Natural killer cell (primary cell): ENCODE data around the gene PSMD11. TPM values are rescaled to one million over a fixed set of nuclear protein-coding genes. Genes with fewer than 3 reads are reported as not detected.

Experiments used
- ATAC-seq, 3 donors: fragments of 150-1000 bp in 2 of 3; fragments of 200-7000 bp in 1 of 3; cut with Tn5 transposase; 1 replicate in 1 of 3; 2 replicates in 2 of 3; pipeline ENCODE4 v1.10.0; 2021; ENCODE audit warnings: mild to moderate bottlenecking in 2 of 3, moderate library complexity in 2 of 3
- DNase-seq, 2 donors: peaks; one replicate each; pipeline versions ENCODE4 v3.0.0 to v3.0.0-alpha.2; 2013 to 2021; ENCODE audit warnings: mixed read lengths in 1 of 2
- H3K27ac ChIP-seq: one replicate; pipeline ENCODE4 v1.5.1; 2013; ENCODE audit warnings: mild to moderate bottlenecking, low read length
- H3K27me3 ChIP-seq: one replicate; pipeline ENCODE4 v1.6.1; 2013; ENCODE audit warnings: low read length; ENCODE audit not compliant: control insufficient read depth, insufficient read depth
- H3K36me3 ChIP-seq: one replicate; pipeline ENCODE4 v1.6.1; 2013; ENCODE audit warnings: low read length; ENCODE audit not compliant: control insufficient read depth, insufficient read depth
- H3K4me1 ChIP-seq: one replicate; pipeline ENCODE4 v1.6.1; 2013; ENCODE audit warnings: low read length; ENCODE audit not compliant: control insufficient read depth, insufficient read depth
- H3K4me3 ChIP-seq: one replicate; pipeline ENCODE4 v1.5.1; 2013; ENCODE audit warnings: low read length
- H3K9me3 ChIP-seq: one replicate; pipeline ENCODE4 v1.6.1; 2013; ENCODE audit warnings: low read length; ENCODE audit not compliant: control insufficient read depth, insufficient read depth
- H3K27ac Mint-ChIP-seq, 2 donors: one replicate each; pipeline ENCODE4 v1.8.0; 2022; ENCODE audit warnings: mild to moderate bottlenecking in 2 of 2, mixed read lengths in 2 of 2, moderate library complexity in 1 of 2
- H3K27me3 Mint-ChIP-seq, 2 donors: one replicate each; pipeline ENCODE4 v1.8.0; 2022; ENCODE audit warnings: low read depth in 2 of 2, mixed read lengths in 2 of 2
- H3K36me3 Mint-ChIP-seq: one replicate; pipeline ENCODE4 v1.8.0; 2022; ENCODE audit warnings: mixed read lengths
- H3K4me1 Mint-ChIP-seq, 2 donors: one replicate each; pipeline ENCODE4 v1.8.0; 2022; ENCODE audit warnings: mixed read lengths in 2 of 2
- H3K4me3 Mint-ChIP-seq: one replicate; pipeline ENCODE4 v1.8.0; 2022; ENCODE audit warnings: mild to moderate bottlenecking, moderate library complexity, mixed read lengths
- H3K9me3 Mint-ChIP-seq, 2 donors: one replicate each; pipeline ENCODE4 v1.8.0; 2022; ENCODE audit warnings: mixed read lengths in 2 of 2
- WGBS: methylation state at CpG from one replicate; pipeline ENCODE4 v1.1.7; 2013; ENCODE audit warnings: missing lambda C conversion rate; ENCODE audit not compliant: insufficient coverage; 5-methylcytosine and 5-hydroxymethylcytosine counted together
- intact Hi-C: fragments of 100-400 bp; cut with micrococcal nuclease; formaldehyde crosslinking; loops from one replicate; pipeline ENCODE4 v1.14.2; 2022
- total RNA-seq, 4 donors: library from RNA; stranded (reverse); fragments of 120-200 nt in 1 of 4; gene quantifications; one replicate each; pipeline versions ENCODE4 v1.2.3 to v1.2.4, GENCODE V29; 2013 to 2022
- TF ChIP-seq, protein P1 (sequence below): fragments of 200-600 bp; IDR thresholded peaks from one replicate; pipeline ENCODE4 v1.8.0; 2022; ENCODE audit warnings: antibody characterized with exemption

Gene PSMD11
- total RNA-seq, 3 donors from 2014 or later (not counting 1 experiment from before 2014, with no cell fraction given) = 83.4 to 108 (median 105) TPM

DNA sequence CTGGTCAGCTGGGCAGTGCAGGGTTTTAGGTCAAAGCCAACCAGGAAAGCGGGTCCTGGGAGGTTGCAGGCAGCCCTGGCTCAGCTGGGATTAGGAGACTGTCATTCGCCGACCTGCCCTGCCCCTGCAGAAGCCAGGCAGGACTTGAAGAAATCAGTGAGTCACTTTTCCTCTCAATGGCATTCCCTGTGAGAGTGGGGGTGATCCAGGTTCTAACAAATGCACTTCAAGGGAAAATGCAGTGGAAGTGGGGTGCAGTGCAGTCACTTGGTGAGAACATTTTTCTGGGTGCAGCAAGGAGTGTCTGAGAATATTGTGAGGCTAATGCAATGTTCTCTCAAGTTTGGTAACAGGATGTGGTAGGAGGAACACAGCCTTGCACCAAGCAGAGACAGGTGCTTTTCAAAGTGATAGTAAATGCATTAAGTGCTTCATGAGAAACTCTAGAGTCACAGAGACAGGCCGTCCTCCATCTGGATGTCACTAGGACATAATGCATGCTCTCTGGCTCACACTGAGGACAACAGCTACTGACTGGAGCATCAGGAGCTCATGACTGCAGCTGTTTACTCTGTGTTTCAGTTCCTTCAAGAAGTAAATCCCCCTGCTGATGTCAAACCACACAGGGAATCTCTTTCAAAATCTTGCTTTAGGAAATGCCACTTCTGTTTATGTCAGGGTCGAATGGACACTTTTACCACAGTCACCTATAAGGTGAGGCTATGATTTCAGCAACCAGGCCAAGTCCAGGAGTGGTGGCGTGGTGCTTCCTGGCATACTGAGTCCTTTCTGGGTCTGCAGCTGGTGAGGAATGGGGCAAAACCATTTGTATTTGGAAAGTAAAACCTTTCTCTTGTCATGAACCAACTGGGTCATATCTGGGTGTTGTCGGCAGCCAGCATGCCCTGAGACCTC is 59.2 kb downstream of the PSMD11 start:
- peaks cover 58% of the 10 kb centered on the region in 2 donors for H3K4me1 Mint-ChIP-seq
- 22% methylated on average over 7 of the region's 7 CpGs for WGBS

DNA sequence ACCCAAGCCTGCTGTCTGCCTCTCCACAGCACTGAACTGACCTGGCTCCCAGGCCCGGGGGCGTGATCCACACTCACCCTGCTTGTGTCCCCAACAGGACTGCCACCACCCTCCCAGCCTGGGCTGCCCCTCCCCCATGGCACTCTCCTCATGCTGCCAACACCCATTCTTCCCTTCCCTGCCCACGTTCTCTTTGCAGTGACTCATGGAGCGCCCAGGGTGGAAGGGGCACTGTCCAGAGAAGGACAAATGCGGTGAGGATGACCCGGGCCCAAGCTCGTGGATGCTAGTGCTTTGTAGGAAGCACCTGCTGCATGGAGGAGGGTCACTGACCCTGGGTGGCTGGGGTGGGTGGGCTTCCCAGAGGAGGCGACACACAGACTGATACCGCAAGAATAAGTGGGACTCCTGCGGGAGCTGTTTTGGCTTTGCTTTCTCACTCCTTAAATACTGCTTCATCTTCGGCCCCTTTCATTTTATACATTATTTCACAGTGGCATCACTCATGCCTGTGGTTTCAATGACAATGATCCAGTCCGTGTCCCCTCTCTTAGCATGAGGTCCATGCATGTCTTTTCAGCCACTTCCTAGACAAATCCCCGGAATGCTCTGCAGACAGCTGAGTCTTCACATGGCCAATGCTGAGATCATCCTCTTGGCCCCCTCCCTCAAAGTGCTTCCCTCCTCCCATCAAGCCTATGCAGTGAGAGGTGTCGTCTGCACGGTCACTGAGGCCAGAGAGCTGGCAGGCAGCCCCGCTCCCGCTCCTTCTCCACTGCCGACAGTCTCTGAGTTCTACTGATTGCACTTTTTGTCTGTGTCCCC is 60.1 kb downstream of the PSMD11 start:
- no peaks in the 10 kb centered on the region for H3K27me3 ChIP-seq
- no peaks in the 10 kb centered on the region for H3K9me3 Mint-ChIP-seq
- H3K36me3 Mint-ChIP-seq = no peaks in the 10 kb centered on the region
- peaks cover 74% of the 10 kb centered on the region for H3K4me1 ChIP-seq
- TF ChIP-seq, protein P1, sequence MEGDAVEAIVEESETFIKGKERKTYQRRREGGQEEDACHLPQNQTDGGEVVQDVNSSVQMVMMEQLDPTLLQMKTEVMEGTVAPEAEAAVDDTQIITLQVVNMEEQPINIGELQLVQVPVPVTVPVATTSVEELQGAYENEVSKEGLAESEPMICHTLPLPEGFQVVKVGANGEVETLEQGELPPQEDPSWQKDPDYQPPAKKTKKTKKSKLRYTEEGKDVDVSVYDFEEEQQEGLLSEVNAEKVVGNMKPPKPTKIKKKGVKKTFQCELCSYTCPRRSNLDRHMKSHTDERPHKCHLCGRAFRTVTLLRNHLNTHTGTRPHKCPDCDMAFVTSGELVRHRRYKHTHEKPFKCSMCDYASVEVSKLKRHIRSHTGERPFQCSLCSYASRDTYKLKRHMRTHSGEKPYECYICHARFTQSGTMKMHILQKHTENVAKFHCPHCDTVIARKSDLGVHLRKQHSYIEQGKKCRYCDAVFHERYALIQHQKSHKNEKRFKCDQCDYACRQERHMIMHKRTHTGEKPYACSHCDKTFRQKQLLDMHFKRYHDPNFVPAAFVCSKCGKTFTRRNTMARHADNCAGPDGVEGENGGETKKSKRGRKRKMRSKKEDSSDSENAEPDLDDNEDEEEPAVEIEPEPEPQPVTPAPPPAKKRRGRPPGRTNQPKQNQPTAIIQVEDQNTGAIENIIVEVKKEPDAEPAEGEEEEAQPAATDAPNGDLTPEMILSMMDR = no peak
- H3K27ac ChIP-seq = peak overlapping the region; percentile 95
- peak overlapping the region; percentile 95 to 98 for H3K27ac Mint-ChIP-seq
- DNase-seq = no peak
- WGBS = 78% methylated on average over 18 of the region's 18 CpGs
- H3K27me3 Mint-ChIP-seq = no peaks in the 10 kb centered on the region
- no peak for ATAC-seq
- H3K4me3 ChIP-seq = no peak overlapping the region
- intact Hi-C loops = no loop called here
- H3K9me3 ChIP-seq = no peaks in the 10 kb centered on the region
- peak overlapping the region; percentile 77 for H3K4me3 Mint-ChIP-seq
- H3K36me3 ChIP-seq = no peaks in the 10 kb centered on the region
- H3K4me1 Mint-ChIP-seq = peaks cover 58 to 67% of the 10 kb centered on the region in 2 donors

More for the DNA sequence above, 59.2 kb downstream of the PSMD11 start:
- DNase-seq (peak in 1 of 2 donors; percentile 83), ATAC-seq (peak; percentile 77 to 91 (median 88))
- intact Hi-C loops = loop anchor here (1.0 to 2.0 kb wide), 3 partner anchors 14 to 20 kb away; partner anchors contain the start of gene CDK5R1
- Histone ChIP-seq H3K27me3 (no peaks in the 10 kb centered on the region), H3K9me3 (no peaks in the 10 kb centered on the region), H3K4me3 (no peak overlapping the region), H3K4me1 (peaks cover 71% of the 10 kb centered on the region), H3K36me3 (no peaks in the 10 kb centered on the region), H3K27ac (peak overlapping the region; percentile 95)
- Mint-ChIP-seq H3K27me3 (no peaks in the 10 kb centered on the region), H3K27ac (peak overlapping the region; percentile 95 to 98), H3K9me3 (no peaks in the 10 kb centered on the region), H3K4me3 (peak overlapping the region; percentile 77), H3K36me3 (no peaks in the 10 kb centered on the region)
- TF ChIP-seq, protein P1 = no peak

DNA sequence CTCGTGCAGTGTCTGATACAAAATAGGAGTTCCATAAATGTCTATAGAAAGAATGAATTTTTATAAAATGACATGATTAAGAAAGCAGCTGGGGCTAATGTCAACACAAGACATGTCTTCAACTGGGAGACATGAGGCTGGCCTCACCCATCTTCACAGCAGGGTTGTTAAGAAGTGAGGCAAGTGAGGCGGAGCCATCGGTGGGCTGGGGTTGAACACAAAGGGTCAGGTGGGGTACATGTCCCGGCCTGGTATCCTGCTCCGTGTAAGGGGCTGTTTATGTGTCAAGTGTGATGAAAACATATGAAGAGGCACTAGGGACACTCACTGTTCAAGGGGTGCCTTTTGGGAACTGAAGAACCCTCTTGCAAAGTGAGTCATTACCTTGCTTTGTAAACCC is 64.6 kb downstream of the PSMD11 start:
- DNase-seq (no peak), ATAC-seq (no peak)
- H3K9me3 ChIP-seq = no peaks in the 10 kb centered on the region
- Mint-ChIP-seq H3K27ac (no peak overlapping the region), H3K36me3 (no peaks in the 10 kb centered on the region), H3K27me3 (no peaks in the 10 kb centered on the region), H3K4me1 (peaks cover 52 to 67% of the 10 kb centered on the region in 2 donors), H3K9me3 (no peaks in the 10 kb centered on the region), H3K4me3 (no peak overlapping the region)
- 93% methylated on average over 5 of the region's 5 CpGs for WGBS
- peaks cover 65% of the 10 kb centered on the region for H3K4me1 ChIP-seq
- no peak overlapping the region for H3K27ac ChIP-seq
- TF ChIP-seq, protein P1 = no peak
- no peaks in the 10 kb centered on the region for H3K27me3 ChIP-seq
- intact Hi-C loops = no loop called here
- H3K36me3 ChIP-seq = no peaks in the 10 kb centered on the region
- no peak overlapping the region for H3K4me3 ChIP-seq
